RKO (cell line): Measurements from ENCODE around the gene CELSR1.
A peak's percentile ranks its signal among the peaks of the same experiment; 100 is the strongest.

Experiments
- DNase-seq: peaks from one replicate; pipeline ENCODE4 v3.0.0-alpha.2; 2016; ENCODE audit warnings: low spot score

The CELSR1 gene

DNA sequence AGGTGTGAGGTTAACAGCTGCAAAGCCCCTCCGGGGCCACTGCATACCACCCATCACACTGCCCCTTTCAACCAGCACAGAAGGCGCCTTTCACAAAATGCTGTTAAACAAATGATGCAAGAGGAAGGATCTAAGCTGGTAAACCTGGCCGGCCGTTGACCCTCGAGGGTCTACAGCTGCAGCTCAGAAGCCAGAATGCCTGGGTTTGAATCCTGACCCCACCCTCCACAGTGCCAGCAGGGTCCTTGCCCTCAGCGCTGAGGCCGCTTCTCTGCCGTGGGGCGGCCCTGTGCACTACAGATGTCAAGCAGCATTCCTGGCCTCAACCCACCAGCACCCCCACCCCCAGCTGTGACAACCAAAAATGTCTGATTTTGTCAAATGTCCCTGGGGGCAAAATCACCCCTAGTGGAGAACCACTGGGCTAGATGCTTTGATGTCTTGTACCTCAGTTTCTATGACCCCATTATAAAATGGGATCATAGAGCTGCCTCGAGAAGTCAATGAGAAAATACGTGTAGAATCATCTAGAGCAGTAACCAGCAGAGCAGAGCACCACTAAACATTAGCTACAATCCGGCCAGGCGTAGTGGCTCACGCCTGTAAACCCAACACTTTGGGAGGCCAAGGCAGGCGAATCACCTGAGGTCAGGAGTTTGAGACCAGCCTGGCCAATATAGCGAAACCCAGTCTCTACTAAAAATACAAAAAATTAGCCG, 77.9 kb downstream of the CELSR1 start:
- no peak for DNase-seq

DNA sequence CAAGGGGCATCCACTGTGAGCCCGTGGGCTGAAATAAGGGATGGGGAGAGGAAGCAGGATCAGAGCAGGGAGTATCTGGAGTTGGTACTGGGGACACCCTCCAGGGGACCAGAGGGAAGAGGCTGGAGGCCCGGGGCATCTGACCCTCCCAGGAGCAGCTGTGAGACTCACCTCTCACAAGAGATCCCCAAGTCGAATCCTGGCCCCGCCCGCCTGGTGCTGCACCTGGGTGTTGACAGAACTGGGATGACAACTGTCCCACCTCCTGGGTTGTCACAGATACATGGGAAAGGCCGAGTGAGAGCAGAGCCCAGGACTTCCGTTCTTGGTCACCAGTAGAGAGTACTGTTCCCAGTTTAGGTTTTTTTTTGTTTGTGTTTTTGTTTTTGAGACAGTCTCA, 78.9 kb downstream of the CELSR1 start:
- no peak for DNase-seq

DNA sequence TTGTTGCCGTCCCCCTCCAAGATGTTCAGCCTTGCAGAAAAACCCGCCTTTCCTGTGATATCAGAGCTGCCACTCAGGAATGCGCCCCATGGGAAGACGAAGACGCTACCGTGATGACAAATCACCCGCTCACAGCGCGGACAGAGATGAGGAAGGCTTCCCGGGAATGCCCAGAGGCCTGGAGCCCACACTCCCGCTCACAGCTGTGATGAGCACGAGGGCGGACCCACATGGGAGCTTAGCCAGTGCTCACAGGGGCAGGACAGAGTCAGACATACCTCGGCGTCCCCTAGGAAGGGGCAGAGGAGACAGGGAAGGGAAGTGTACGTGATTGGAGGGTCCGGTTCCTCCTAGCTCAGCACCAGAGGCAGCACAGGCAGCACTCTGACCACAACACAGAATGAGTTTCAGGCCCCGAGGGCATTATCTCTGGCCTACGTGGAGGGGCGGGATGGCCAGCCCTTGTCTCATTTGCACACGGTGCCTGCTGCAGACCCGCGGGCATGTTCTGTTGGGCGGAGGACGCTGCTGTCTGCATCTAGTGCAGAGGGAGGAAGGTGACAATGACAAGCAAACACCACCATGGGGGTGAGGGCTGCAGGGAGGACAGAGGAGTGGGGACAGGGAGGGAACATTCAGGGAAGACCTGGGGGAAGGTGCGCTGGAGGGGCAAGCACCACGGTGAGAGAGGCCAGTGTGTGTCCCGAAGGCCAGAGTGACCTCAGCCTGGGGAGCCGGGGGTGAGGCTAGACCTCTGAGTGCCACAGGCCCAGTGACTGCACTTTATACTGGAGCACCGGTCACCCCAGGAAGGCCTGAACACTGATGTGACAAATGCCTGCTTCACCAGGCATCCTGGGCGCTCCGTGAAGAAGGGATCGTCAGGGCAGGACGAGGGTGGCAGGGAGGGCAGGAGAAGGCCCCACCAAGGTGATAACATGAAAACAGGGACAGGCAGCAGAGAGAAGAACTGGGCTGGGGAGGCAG, 79.6 kb downstream of the CELSR1 start:
- DNase-seq, result no peak

DNA sequence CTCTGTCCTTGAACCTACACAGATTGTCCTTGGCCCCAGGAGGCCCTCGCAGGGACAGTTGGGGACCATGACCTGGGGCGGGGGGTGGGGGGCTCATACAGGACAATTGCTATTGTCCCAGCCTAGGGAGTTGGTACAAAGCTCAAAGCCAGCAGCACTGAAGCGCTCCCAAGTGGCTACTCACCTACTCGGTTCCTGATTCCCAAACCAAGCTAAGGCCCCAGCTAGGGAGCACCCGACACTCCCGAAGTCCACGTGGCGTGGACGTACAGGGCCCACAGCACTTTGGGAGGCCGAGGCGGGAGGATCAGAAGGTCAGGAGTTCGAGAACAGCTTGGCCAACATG, 80.6 kb downstream of the CELSR1 start:
- DNase-seq, result no peak

DNA sequence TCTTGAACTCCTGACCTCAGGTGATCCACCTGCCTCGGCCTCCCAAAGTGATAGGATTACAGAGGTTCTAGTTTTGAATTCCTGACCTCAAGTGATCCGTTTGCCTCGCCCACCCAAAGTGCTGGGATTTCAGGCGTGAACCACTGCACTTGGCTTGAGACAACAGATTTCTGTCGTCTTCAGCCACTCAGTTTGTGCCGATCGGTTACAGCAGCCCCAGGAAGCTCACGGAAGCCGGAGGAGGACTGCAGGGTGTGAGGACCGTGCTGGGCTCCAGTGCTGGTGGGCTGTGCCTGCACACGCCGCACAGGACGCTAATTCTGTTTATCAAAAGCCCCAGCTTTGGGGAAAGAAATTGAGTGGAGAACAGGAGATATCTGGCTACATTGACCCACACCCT, 82.0 kb downstream of the CELSR1 start:
- DNase-seq, result no peak

DNA sequence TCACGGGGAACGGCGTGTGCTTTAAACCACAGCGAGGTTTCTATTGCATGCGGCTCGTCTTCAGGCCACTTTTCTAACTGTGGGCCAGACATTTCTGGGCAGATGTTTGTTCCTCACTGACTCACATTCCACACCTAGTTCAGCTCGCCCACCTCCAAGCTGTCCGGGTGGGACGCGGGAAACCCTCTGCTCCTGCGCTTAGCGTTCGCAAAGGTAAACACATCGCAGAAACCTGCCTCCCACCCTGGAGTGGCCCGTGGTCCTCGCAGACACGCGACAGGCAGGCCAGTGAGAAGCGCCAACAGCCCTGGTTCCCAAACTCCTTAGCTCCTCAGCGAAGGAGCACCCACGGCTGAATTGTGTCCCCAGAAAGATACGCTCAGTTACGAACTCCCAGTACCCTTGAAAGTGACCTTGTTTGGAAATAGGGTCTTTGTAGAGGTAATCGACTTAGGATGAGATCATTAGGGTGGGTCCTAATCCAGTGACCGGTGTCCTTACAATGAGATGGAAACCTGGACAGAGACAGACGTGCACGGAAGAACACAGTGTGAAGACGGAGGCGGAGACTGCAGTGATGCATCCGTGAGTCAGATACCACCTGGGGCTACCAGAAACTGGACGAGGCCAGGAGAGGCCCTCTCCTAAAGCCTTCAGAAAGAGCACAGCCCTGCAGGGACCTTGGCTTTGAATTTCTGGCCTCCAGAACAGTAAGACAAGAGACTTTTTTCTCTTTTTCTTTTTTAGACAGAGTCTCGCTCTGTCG, 82.7 kb downstream of the CELSR1 start:
- peak; percentile 32 for DNase-seq

DNA sequence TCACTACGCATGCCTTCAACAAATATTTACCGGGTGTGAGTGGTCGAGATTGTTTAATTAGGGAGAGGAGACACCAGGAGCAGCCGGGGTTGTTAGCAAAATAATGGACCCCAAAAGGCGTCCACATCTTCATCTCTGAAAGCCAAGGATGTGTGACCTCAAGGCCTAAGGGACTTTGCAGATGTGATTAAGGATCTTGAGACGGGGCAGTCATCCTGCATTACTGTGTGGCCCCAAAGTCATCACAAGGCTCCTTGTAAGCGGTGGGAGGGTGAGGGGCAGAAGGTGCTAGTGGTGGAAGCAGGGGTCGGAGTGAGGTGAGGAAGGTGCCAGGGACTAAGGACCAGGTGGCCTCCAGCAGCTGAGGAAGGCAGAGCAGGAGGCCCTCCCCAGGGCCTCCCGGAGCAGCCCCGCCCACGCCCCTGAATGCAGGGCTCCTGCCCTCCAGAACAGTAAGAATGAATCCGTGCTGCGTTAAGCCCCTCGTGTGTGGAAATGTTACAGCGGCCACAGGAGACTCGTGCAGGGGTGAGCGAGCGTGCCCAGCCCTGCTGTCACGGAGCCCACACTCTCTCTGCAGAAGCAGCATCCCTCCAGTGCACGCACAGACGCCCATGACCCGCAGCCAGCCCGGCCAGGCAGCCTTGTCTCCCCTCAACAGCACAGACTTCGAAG, 83.5 kb downstream of the CELSR1 start:
- DNase-seq, result no peak

DNA sequence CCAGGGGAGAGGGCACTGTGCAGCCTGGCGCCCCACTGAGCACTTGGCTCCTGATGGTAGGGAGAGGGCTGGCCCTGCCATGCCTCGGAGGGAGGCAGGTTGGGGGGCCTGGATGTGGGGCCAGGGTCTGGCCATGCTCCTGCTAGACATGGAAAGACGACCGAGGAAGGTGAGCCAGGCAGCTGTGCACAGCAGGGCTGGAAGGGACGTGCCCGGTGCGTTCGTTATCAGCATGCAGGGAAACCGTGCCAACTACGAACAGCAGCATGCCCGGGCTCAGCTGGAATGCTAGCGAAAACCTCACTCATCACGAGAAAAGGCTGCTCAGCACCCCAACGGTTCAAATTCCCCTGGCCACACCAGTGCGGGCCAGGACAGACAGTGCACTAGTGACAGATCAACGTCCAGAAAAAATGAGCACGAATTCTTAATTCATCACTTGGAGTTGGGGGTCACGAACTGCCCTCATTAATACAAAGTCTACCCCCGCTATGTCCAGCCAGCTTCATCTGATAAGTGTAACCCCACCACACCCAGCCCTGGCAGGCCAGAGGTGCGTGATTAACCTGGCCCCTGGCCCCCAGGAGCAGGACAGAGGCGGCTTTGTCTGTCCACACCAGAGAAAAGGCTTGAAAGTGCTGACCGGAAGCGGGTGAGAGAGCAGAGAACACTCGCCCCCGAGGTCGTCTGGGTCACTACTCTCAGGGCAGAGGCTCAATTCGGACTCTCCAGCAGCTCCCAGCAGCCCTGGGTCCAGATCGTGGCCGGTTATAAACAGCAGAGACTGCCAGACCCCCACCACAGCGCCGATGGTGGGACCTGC, 84.2 kb downstream of the CELSR1 start:
- no peak for DNase-seq

DNA sequence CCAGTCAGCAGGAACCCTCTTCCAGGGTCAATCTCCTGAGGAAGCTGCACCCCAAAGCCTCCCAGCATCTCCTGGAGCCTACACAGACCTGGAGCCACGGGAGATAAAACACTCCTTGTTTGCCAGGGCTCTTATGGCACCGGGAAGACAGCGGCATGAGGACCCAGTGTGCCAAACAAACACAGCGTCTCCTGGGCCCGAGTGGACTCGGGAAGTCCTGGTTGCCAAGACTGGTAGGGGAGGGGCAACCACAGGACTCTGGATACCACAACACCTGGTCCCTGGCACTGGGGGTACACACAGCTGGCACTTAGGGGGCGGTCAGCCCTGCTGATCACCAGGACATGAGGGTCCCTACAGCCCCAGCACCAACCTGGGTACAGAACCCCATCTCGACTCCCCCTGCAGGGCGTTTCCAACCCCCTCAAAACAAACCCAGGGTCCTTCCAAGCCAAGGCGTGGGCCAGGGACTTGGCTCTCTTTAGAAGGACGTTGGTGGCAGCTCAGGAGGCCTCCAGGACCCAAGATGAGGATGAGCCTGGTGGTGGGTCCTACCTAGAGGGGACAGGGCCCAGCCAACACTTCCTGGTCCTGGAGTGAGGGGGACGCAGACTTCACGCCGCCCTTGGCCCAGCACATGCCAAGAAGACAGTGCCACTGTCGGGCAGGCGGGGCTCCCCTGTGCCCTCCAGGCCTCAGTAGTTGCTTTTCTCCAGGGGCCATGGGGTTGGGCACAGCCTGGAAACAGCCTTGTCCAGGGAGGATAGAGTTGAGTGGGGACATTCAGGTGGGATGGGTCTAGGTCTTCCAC, 85.0 kb downstream of the CELSR1 start:
- DNase-seq, result no peak

DNA sequence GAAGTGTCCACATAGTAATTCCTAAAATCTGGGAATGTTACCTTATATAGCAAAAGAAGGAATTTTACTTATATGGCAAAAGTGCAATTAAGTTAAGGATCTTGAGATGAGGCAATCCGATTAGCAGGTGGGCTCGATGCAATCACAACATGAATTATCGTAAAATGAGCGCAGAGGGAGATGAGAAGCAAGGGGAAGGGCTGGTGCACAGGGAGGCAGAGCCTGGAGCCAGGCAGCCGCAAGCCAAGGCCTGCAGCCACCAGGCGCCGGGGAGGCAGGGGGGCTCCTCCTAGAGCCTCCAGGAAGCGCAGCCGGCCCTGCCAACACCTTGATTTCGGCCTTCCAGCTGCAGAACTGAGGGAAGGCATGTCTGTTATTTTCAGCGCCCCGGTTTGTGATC, 85.7 kb downstream of the CELSR1 start:
- no peak for DNase-seq

DNA sequence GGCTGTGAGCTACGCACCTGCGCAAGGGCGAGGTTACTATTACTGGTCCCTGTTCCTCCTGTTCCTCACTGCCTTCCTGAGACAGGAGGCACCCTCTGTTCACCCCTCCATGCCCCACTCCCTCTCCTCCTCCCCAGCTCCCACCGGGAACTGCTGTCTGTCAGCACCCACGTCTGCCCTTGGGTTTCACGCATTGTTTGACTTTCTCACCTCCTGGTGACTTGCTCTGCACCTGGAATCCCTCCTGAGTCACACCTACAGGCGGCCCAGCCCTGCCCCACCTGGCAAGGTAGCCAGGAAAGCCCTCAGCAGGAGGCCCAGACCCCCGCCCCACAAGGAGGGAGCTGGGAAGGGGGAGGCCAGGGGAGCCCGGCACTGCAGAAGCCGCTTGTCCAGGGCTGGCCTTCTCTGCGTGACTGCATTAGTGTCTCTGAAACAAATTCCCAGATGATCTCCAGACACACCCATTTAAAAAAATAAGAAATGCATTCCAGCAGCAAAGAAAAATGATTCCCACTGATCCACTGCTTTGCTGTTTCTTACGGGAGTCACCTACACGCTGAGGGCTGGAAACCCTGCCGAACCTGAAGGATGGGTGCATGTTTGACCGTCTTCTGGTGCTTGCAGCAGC, 86.4 kb downstream of the CELSR1 start:
- DNase-seq, result no peak

DNA sequence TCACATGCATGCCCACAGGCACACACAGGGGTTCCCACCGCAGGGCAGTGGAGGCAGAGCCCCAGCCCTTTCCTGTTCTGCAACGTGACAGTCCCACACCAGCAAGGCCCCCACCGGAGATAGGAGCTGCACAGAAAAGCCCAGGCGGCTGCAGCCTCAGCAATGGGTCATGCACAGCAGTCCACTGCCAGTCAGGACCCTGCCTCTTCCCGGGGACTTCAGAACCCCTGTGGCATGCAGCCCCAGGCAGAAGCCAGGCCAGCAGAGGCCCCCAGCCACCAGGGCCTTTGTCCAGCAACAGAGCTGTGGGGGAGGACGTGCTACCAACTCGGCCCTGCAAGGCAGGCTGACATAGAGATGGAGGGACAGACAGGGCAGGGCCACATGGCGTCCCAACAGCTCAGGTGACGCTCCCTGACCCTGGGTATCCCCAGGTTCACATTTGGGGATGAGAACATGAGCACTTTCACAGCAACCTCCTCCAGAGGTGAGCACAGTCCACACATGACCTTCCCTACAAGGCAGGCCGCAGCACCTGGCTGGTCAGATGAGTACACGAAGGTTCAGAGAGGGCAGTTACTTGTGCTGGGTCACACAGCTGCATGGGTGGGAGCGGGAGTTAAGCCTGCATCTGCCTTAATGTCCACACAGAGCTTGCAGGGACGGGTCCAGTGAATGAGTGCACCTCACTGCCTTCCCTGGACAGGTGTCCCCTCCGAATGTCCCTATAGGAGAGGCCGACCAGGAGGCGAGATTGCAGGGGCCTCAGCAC, 87.3 kb downstream of the CELSR1 start:
- DNase-seq, result no peak

DNA sequence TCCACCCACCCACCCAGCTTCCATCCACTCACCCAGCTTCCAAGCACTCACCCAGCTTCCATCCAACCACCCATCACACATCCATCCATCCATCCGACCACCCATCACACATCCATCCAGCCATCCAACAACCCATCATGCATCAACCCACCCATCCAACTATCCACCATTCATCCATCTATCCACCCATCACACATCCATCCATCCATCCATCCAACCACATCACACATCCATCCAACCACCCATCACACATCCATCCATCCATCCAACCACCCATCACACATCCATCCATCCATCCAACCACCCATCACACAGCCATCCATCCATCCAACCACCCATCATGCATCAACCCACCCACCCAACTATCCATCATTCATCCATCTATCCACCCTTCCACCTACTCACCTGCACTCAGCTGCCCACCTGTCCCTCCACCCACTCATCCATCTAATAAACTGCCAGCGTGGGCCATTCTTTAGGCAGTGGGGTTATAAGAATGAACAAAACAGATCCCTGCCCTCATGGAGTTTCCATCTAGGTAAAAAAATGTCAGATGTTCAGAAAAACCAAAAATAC, 88.2 kb downstream of the CELSR1 start:
- DNase-seq, result no peak

DNA sequence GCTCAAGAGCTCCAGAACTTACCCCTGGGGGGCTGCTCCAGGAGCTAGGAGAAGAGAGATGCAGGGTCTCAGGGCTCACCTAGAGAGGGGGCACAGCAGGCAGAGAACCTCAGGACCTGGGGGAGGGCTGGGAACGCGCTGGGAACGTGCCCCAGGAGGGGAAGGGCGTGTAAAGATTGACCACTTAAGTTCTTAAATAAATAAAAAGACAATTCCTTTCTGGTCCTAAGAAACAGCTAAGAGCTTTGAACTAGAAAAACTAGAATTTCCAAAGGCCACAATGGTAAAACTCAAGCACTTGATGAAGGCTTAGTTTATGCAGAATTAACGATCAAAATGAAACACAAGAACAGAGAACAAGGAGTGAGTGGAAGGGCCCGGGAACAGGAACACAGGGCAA, 89.1 kb downstream of the CELSR1 start:
- no peak for DNase-seq

DNA sequence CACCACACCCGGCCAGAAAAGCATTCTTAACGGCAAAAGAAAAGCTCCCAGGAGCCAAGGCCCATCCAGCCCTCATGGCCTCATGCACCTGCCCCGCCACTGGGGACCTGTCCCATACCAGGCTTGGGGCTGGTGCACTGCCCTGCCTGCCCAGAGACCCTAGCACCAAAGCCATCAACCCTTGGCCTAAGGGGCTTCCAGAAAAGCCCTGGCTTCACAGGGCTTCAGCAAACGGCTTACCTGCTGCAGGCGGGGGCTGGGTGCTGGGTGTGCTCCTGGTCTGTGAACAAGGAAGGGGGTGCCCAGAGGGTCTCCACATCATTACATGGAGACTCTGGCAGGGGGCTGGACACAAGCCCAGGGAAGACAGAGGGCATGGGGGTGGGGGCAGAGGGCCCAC, 89.5 kb downstream of the CELSR1 start:
- no peak for DNase-seq

DNA sequence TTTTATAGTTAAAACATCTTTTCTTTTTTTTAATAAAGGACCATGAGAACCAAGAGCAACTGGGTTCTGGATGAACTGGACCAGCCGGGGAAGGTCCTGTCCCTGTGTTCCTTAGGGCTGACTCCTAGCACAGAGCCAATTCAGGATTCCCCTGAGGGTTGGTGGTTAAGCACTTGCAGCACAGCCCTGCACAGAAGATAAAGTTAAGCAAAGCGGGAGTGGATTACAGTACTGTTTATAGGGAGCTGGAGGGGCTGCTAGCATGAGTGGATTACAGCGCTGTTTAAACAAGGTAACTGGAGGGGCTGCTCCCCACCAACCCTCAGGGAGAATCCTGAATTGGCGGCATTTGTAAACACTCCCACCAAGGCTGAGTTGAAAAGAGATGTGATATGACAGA, 90.6 kb downstream of the CELSR1 start:
- DNase-seq, result no peak

DNA sequence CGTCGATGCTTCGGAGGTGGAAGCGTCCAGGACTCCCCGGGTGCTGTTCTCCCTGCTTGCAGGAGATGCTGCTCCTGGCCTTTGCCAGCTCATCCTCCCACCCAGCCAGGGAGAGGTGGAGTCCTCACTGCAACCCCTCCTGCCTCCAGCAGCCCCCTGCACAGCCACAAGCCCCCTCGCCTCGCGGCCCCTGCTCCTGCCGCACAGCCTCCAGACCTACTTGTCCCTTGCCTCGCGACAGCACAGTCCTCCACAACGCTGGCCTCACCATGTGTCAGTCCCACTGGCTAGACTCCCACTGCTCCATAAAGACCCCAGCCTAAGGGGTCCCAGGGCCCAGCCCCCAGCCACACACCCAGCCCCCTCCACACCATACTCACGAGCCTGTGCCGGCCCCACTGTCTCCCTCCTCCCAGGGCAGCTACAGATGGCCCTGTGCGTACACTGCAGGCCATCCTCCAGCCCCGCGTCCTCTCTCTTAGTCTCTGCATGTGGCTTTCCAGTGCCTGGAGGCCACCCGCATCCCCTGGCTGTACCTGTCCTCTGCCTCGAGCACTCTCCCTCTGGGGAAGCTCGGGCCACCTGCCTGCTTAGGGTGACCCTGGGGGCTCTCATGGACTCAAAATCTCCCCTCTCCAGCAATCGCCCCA, 91.5 kb downstream of the CELSR1 start:
- no peak for DNase-seq

DNA sequence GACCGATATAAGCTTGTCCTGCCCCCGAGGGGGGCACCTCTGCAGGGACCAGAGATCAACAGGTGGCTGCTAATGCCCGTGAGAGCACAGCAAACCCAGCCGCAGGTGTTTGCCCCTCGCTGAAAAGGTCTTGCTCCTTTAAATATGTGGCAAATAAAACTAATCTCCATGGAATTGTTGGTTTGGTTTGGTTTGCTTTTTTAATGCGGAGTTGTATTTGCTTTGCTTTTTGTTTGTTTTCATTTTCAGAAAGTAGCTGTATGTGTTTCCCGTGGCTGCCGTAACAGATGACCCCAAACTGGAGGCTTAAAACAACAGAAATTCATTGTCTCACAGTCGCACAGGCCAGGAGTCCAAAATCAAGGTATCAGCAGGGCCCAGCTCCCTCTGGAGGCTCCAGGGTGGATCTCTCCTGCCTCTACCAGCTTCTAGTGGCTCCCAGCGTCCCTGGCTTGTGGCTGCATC, 93.0 kb downstream of the CELSR1 start:
- no peak for DNase-seq
